ENCODE data around the gene ATG5. TPM values are rescaled to one million over a fixed set of nuclear protein-coding genes. Genes with fewer than 3 reads are reported as not detected.
A peak's percentile ranks its signal among the peaks of the same experiment; 100 is the strongest.

The ATG5 gene
- total RNA-seq: 45.3 TPM

DNA sequence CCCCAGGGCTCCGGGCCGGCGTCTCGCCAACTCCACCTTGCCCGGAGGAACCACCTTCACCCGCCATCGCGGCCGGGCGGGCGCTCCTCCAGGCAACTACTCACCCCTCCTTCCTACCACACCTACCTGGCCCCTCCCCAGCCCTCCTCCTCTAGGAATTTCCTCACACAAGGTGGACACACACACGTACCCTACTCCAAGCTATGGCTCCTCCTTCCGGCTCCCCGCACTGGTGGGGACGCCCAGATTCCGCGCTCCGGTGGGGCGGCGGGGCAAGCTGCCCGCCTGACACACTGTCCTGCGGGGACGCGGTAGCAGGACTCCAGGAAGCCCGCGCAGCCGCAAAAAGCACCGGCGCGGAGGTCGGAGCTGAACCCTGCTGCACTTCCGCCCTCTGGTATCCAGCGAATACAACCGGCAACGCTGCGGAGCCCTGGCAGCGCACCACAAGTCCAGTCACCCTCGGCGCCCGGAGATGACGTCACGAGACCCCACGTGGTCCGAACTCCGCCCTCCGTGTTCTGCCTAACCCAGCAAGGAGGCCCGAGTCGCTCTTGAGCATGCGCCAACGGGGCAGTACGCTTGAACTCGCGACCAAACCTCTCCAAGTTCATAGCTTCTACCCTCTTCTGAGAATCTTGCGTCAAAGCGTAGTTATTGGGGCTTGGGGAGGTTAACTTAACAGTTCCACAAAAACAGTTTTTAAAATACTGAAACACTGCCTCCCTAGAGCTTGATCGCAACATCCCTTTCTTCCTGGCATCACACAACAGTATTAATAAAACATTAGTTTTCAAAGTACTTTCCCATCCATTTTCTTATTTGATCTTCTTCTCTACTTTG is at the start of gene ATG5:
Gene ATG5, minus strand, starts transcription at position 425 of the 843 bp plus-strand sequence. CDS start 9,552 bp downstream, outside the sequence.
- DNase-seq: peak; percentile 99

DNA sequence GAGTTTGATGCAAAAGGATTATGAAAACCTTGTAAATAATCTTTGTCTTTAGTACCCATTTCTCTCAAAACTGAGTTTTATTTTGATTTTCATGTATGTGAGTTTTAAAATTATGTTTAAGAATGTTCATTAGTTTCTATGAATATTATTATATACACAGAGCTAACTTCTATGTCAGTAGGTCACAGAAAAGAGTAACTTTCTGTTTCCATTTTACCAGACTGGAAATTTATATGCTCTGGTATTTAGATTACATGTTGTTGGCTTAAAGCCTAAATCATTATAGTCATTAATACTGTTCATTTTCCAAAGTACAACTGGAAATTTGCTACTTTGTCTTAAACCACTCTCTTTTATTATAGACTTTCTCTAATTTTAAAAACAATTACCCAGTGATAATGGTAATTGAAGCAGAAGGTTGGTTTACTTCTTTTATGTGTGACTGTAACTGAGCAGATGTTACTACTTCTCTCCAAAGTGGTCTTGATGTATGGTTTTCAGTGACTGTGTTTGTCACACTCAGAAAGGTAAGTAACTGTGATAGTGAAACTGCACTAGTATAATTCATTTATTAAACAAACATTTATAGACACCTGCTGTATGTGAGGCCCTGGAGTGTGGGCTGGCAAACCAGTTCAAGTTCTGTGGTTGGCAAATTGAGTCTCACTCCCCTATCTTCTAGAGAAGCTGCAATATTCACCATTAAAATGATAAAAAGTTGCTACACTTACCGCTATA is 48.1 kb upstream of the ATG5 start:
- no peak for DNase-seq

DNA sequence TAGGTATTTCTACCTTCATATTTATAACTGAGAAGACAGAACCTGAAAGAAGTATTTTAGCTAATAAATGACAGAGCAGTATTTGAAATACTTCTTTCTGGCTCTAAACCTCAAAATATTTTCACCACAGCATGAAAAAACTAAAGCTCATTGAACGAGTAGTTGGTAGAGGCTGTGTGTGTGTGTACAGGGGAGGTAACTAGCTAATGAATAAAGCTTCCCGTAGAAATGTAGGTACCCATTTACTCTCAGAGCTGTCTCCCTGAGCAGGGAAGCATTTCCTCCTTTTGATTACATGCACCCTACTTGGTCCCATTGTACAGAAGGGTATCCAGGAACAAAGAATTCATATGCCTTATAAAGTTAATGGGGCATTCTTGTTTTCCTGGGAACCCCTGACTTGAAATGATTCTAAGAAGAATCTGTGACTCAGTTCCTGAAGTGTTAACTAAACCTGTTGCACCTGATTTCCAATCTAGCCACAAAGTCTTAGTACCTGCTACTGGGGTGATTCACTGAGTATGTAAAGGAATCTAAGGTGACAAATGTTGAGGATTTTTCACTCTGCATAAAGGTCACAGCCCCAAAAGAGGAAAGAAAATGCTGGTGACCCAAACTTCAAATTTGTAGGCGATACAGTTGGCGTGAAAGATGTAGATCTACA is 47.4 kb upstream of the ATG5 start:
- no peak for DNase-seq

DNA sequence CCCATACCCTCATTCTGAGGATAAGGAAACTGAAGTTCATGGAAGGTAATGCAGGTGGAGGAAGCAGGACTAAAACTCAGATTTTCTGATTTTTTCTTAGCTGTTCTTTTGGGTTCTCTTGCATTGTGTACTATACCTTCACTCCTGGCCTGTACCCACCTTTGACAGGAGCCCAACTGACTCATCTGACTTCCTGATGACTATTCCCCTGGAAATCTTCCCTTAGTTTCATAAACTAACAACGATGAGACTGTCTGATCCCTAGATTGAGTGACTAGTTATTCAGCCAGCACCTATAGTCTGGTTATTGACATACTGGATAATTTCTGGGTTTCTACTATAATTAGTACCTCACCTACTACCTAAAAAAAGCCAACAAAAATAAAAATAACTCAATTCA is 45.1 kb upstream of the ATG5 start:
- DNase-seq: no peak

DNA sequence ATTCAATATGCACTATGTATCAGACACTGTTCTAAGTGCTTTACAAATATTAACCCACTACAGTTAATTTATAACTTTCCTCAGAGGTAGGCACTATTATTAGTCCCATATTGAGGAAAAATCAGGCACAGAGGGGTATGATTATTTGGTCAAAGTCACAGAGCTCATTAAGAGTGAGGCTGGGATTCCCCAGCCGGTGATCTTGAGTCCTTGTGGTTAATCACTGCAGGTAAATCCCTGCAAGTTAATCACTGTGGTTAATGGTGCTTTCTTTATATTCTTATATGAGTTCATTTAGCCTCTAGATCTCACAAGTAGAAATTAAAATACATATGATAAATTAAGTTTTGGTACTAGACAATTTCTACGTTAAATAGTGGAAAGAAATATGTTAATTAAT is 44.2 kb upstream of the ATG5 start:
- DNase-seq: no peak

DNA sequence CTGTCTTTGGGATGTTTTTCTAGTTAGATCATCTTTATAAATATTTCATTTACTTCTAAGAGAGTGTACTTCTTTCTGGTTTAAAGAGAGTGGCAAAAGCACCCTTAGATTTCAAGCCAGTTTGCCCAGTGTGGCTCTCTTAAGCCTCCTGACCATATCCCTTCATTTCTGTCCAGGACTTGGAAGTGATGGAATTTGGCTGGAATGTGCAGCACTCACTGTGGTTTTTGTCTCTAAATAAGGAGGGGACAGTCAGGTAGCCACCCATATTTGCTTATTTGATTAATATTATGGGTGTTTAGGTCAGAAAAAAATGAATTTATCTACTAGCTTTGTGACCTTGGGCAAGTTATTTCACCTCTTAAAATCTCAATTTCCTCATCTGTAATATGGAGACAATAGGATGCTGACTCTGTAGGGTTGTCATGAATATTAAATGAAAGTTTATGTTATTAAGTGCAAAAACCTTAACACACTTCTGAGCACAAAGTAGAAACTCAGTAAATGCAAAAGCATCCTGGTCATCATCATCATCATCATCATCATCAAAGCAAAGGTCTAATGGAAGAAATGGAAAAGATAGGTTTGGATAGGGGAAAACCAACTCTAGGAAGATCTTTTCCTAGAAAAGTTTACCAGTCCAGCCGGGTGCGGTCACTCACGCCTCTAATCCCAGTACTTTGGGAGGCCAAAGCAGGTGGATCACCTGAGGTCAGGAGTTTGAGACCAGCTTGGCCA is 38.0 kb upstream of the ATG5 start:
- DNase-seq: no peak

DNA sequence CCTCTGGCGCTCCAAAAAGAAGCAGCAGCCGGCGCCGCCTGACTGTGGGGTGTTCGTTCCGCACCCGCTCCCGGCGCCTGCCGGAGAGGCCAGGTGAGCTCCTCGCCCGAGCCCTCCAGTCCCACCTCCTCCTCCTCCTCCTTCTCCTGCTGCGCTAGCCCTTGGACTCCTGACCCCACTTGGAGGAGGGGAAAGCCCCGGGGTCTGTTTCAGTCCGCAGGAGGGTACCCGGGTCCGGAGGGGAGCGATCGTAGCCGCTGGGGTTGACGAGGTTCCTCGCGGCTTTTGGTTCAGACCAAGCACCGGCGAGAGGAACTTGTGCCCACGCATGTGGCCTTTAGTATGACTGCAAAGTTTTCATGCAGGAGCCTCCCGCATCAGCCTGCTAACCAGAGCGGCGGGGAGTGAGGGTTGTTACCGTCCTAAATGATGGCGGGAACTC is 35.5 kb upstream of the ATG5 start:
- DNase-seq: no peak

DNA sequence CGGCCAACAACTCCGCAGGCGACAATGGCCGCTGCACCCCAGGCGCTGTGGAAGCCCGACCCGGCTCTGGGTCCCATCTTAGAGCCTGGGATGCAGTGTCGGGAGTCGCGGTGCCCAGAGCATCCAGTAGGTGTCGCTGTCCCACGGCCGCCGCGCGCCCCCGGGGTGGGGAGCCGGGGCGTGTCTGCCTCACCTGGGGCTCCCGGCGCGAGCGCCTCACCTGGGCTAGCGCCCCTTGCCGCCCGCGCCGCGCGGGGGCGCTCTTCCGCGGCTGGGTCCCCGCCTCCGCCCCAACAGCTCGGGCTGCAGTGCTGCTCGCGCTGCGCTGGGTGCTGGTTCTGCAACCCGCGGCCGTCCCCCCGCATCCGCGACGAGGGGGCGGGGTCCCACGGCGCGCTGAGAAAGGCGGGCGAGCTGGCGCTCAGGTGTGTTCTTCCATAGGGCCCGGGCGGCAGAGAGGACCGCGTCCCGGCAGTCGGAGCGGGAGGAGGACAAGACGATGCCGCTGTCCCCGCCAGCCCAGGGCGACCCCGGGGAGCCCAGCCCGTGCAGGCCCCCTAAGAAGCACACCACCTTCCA is 34.9 kb upstream of the ATG5 start, which contains the start of gene CRYBG1:
Gene CRYBG1, plus strand, starts transcription at position 308 of the 579 bp plus-strand sequence. Its CDS starts 192 bp downstream, at position 500.
- peak; percentile 60 for DNase-seq

DNA sequence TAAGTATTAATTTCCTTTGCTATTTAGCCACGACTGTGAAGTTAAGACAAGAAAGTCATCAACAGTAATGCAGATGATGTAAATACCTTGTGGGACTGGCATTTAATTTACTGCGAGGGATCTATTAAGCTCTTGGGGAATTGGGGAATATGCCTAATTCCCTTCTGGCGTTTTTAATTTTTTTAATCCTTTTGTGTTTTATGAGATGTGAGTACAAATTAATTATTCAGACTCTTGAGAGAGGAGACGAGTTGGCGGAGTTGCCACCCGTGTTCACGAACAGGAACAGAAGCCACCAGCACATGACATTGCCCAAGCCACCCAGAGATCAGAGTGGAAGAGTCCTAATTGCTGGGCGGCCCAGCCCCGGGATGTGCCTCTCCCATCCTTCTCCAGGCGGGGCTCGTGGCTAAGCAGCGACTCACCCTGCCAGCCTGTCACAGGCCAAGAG is 34.4 kb upstream of the ATG5 start:
- no peak for DNase-seq

DNA sequence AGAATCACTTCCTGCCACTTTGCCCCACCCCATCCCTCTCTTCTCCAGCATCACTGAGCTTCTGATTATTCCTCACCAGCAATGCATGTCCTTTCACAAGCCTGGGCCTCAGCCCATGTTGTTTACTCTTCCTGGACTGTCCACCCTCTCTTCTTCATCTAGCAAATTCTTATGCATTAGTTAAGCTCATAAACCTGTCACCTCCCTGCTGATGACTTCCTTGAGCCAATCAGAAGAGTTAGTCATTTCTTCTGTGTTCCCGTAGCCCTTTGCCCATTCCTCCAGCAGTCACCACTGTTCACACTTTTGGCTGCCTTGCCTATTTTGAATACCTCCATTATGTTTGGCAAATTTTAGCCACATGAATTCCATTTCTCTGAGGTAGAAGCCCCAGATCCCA is 30.8 kb upstream of the ATG5 start:
- DNase-seq: no peak

DNA sequence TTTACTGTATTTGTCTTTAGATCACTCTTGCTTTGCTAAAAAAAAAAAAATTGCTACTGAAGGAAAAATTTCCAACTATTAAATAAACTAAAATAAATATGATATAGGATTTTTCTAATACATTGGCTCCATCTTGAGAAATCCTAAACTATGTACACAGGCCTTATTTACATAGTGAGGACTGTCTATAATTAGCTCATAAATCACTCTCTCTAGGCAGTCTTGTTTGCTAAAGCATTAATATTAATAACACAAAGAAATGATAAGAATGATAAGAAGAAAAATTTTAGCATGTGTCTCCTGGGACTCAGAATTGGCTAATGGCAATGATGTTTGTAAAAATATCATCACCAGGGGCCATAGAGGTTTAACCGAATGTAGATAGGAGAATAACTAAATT is 21.7 kb upstream of the ATG5 start:
- DNase-seq: no peak

DNA sequence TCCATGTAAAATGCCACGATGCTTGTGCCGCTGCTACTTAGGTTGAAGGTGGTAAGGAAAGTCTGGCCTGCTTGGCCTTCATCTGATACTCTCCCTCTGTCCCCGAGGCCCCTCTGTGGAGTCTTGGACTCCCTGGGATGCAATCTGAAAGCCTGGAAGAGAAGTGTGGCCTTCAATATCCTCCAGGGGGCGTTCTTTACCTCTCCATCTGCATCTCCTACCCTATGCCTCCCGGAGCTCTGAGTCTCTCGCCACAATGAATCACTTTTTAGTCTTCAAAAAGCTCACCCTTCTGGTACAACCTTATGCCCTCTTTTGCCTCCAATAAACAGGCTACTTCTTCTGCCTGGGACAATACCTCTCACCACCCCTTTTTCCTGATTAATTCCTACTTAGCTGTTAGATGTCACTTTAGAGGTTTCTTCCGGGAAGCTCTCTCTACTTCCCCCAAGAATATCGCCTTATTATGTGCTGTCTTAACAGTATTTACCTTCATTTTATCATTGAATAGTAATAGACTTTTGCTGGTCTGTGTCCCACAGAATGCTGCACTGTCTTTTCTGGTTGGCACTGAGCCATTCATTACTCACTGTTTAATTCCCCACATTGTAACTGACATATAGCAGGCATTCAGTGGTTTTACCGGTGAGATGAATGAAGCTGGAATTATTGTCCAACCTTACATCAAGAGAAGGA is 13.9 kb upstream of the ATG5 start:
- DNase-seq: peak; percentile 64

DNA sequence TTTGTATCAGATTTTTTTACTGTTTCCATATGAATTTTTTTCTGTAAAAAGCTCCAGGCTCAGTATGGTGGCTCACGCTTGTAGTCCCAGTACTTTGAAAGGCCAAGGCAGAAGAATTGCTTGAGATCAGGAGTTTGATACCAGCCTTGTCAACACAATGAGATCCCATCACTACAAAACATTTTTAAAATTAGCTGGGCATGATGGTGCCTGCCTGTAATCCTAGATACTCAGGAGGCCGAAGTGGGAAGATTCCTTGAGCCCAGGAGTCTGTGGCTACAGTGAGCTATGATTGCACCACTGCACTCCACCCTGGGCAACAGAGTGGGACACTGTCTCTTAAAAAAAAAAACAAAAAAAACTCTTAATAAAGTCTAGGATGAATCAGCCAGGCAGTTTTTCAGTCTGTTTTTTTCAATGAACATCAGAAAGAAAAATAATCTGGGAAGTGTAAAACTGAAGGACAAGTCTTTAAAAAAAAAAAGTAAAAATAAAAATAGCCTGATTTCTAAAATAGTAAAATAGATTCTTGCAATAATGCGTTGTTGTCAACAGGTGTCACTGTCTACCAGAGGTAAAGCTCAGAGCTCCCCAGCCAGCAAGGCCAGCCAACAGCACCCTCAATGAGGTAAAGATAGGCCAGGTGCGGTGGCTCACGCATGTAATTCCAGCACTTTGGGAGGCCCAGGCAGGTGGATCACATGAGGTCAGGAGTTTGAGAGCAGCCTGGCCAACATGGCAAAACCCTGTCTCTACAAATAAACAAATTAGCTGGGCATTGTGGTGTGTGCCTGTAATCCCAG is 9.3 kb upstream of the ATG5 start:
- DNase-seq: peak; percentile 68

DNA sequence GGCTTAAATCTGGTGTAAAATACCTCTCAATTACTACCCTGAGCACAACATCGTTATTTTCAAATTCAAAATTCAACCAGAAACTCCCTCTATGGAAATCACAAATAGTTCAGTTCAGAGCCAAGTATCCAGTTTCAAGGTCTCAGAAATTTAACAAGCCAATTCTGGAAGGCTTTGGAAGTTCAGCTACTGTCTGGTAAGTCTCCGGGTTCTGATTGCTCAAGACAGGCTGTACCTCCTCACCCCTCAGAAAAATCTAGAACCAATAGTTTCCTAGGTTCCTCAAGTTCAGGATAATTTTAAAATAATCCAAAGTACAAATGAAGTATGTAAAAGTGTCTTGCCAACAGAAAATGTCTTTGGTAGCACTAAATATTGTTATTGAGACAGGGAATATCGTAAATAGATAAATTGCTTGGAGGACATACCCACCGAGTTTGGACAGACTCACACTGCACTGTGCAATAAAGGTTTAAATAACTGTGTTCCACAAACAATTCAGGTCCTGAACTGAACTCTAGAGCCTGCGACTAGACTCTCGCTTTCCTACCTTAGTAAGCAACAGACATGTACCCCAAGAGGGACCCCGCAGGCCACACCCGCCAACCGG is 729 bp downstream of the ATG5 start:
- peak; percentile 13 for DNase-seq

DNA sequence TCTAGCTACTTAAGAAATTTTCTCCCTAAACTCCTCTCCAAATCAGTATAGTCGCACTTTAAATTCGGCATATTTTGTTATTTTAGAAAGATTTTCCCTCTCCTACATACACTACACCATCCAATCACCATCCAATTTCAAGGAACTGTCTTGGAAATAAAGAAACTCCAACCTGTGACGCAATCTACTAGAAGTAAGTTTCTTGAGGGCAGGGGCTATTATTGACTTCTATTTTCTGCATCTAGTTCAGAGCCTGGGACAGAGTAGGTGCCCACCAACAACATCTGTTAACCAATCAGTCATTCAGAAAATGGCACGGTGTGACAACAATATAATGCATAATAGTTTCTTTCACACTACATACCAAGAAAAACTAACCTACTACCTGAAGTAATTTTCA is 3.6 kb downstream of the ATG5 start:
- DNase-seq: no peak

DNA sequence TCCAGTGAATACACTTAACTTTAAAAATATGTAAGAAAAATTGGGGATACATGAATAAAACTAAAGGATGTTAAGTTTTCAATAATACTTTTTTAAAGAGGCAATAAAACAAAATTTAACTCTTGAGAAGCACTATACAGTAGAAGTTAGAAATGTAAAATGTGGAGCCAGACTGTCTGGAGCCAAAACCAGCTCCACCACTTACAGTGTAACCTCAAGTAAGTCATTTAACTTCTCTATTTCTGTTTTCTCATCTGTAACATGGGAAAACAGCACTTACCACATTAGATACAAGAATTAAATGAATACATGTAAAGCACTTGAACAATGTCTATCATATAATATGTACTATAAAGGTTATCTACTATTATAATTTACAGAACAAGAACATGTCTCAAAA is 6.7 kb downstream of the ATG5 start:
- DNase-seq: no peak

DNA sequence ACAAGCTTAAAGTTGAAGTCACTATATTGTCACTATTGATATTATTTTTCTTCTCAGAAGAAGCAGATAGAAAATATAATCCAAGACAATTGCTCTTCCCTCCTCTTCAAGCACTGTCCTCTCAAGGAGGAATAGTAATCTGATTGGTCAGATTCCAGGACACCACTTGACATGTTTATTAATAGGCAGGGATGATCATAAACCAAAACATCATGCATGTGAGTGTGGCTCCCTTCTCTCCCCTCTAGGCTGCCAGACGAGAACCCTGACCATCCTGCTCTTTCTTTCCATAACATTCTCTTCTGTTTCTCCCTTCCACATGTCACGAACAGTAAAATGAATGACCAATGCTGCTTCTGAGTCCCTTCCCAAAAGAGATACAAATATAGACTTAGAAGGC is 7.5 kb downstream of the ATG5 start:
- DNase-seq: peak; percentile 10

DNA sequence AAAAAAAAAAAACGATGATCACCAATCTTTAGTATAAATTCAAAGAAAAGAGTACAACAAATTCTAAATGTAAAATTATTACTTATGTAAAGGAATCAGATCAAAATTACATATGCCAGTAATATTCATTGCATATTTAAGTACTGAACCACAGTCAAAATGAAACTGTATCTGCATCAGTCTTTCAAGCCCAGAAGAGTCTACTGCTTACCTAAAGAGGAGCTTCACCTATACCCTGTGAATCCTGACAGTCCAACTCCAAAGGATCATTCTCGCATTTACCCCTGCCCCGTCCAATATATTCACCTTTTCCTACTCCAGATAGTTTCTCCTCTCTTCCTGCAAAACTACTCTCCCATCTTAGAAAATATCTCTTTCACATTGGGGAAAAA is 9.2 kb downstream of the ATG5 start:
- DNase-seq: no peak

DNA sequence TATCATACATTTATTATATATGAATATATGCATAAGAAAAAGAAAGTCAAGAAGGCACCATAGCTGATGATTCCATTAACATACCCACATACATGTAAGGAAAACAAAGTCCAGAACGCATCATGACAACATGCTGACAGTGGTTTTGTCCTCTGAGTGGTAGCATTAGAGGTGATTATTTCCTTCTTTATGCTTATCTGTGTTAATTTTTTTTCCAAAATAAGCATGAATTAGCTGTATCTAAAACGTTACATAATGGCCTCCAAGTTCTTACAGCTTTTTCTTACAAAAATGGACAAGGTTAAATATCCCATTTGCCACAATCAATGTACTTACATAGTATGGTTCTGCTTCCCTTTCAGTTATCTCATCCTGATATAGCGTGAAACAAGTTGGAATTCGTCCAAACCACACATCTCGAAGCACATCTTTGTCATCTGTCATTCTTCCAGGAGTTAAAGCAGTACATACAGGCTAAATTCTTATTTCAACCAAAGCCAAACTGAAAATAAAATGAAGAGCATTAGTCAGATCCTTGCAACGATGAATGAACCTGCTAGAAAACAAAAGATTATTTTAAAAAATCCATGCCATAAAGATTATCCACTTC is 9.7 kb downstream of the ATG5 start:
- no peak for DNase-seq

Data from tongue (tissue), 2 donors.